HG02571 (cell line): ENCODE measurements around the gene GALNT18.

Experiments used
- ATAC-seq: cut with Tn5 transposase; IDR thresholded peaks from one replicate; pipeline ENCODE4 v1.9.1; 2021; ENCODE audit warnings: mild to moderate bottlenecking, moderate library complexity; ENCODE audit not compliant: unreplicated experiment

GALNT18 gene

DNA sequence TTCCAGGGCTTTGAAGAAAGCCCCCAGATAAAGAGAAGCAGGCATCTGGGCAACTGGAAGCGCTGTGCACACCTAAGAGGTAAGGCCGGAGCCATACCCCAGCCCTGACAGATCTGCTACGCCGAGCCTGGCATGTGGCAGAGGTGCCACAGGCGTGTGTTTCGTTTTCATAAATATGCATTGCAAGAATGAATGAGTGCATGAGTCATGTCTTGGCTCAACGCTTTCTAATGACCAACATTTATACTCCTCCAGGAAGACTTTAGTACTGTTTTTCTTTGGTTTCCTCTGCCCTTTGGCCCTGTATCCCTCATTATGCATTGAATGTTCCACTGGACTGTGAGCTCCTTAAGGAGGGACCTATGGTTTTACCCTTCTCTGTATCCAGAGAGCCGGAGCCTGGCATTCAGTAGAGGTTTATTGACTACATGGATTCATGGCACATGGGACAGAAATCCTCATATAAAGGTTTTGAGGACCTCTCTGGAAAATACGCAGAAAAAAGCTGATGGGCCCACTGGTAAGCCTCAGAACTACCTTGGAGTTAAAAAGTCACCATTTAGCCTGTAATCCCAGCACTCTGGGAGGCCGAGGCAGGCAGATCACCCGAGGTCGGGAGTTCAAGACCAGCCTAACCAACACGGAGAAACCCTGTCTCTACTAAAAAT is 229.9 kb downstream of the GALNT18 start:
- ATAC-seq: no peak

DNA sequence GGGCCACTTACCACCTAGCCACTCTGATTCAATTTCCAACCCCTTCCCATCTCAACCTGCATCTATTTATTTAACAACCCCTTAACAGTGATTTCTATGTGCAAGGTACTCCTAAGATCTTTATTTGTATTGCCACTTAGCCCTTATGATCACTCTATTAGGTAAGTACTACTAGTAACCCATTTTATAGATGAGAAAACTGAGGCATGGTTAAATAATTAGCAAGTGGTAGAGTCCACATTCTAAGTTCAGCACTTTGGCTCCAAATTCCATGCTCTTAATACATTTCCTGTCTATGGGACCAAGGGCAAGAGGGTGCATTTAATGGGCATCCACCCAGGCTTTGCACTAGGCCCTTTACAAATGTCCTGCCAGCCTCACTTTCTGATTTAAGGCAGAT is 230.6 kb downstream of the GALNT18 start:
- ATAC-seq: no peak

DNA sequence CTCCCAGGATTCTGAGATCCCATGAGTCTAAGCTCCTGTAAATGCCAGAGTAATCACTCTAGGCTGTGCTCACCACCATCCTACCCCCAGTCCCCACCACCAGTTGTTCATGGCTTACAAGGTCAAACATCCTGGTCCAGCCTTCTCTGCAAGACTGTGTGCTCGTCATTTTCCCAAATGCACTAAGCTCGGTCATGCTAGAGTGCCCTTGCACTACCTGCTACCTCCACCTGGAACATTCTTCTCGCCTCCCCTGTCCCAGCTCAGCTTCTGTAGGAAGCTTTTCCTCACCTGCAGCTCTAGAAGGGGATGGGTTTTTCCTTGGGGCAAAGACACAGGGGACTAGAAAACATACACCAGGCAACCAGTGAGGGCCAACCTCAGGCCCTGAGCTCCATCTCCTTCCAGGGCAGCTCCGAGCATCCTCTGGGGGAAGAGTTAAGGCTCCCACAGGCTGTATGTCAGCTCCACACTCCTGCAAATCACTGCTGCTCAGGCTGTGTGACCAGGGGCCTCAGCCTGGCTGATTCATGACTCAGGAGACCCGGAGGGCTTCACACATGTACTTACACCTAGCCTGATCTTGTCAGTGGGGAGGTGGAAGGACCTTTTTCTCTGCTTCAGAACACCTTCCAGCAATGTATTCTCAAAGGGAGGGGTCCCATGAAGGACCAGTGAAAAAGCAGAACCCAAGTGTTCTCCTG is 231.6 kb downstream of the GALNT18 start:
- ATAC-seq: no peak

DNA sequence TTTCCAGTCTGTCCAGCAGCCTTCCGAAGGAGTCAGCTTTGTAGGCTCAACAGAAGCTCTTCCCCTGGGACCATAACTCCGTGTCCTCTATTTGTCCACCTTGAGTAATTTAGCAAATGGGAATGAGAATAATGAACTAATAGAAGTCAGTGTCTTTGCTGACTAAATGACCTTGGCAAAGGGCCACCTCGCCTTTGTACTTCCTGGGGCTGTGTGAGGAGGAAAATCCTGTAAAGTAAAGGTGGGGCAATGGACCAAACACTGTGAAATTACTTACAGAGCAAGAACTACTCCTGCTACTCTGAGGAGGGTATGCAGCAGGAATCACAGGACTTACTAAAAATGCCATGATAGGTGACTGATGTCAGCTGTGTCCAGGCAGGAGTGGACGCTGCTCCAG is 232.6 kb downstream of the GALNT18 start:
- ATAC-seq: no peak

DNA sequence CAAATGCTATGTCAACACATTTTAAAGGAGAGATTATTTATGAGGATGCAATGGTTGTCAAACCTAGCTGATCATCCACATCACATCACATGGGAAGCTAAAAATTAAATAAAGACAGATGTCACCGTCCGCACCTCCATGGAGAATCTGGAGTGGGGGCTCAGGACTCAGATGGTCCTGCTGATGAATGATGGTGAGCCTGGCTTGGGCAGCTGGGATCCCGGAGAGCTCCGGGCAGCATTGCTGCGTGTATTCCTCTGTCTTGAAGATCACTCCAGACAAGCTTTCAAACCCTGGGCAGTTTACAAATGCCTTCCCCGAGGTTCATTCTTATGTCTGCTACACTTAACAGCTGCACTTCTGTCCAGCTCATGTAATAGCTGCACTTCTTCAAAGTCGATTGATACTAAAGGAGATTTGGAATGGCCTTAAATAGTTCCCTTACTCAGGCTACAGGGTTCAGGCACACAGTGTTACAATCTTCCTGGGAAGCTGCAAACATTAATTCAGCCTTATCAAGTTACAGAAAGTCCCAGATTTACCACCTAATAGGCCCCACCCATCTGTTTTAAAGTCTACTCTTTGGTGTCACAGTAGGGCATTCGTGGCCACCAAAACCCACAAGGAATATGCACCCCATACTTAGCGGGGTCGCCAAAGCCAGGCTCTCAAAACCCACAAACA is 234.0 kb downstream of the GALNT18 start:
- ATAC-seq: no peak

DNA sequence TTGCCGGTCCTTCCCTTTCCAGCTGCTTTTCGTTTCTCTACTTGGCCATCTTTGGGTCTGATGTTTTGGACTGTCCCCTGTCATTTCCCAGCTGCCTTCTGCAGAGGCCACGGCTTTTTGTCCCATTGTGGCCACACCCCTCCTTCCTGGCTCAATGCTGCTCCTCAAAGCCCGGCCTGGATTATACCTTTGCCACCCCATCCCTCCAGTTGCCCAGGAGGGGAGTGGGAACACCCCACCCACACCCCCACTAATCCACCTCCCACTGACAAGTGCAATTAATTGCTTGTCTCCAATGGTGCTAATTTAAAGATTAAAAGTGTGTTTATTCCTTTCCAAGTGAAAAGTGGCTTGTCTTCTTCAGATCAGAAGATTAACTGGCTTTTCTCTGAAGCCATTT is 234.6 kb downstream of the GALNT18 start:
- ATAC-seq: no peak

DNA sequence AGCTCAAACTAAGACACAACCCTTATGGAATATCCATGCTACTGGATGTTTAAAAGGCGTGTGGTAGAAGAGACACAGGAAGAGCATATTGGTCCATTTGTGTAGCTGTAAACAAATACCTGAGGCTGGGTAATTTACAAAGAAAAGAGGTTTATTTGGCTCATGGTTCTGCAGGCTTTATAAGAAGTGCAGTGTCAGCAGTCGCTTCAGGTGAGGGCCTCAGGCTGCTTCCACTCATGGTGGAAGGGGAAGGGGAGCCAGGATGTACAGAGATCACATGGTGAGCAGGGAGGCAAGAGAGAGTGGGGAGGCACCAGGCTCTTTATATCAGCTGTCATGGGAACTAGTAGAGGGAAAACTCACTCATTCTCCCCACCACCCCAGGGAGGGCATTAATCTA is 237.0 kb downstream of the GALNT18 start:
- no peak for ATAC-seq

DNA sequence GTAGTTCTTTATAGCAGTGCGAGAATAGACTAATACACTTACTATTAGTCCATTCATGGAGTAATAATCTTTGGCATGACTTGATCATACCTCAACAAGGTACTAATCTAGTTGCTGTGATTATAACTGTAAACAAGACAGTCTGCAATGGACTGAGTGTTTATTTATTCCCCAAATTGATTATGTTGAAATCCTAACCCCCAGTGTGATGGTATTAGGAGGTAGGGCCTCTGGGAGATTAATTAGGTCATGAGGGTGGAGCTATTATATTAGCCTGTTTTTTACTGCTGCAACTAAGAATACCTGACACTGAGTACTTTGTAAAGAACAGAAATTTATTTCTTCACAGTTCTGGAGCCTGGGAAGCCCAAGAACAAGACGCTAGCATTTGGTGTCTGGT is 237.8 kb downstream of the GALNT18 start:
- no peak for ATAC-seq

DNA sequence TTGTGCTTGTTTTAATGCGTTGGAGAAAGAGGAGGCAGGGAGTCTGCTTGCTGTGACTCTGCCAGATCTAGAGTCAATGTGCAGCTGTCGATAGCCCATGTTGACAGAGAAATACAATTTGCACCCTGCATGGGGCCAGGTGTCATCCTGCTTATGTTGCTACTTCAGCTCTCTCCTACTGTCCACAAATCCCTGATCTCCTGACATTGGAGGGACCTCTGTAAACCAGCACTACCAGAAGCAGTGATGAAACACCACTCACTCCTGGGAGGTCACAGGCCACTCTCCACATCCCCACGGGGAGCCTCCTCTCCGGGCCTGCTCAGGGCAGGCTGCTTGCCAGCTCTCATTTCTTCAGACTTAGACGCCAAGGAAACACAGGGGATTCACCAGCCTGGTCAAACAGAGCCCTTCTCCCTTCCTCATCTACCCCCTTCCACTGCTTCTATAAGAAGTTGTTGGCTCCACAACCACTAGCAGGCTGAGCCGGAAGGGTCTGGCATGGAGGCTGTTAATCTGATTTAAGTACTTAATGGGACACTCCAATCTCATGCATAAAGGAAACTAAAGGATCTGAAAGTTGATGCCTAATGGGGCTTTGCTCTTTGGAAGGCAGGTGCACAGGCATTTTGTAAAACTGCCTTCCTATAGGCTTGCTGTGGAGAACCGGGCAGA is 238.8 kb downstream of the GALNT18 start:
- no peak for ATAC-seq

DNA sequence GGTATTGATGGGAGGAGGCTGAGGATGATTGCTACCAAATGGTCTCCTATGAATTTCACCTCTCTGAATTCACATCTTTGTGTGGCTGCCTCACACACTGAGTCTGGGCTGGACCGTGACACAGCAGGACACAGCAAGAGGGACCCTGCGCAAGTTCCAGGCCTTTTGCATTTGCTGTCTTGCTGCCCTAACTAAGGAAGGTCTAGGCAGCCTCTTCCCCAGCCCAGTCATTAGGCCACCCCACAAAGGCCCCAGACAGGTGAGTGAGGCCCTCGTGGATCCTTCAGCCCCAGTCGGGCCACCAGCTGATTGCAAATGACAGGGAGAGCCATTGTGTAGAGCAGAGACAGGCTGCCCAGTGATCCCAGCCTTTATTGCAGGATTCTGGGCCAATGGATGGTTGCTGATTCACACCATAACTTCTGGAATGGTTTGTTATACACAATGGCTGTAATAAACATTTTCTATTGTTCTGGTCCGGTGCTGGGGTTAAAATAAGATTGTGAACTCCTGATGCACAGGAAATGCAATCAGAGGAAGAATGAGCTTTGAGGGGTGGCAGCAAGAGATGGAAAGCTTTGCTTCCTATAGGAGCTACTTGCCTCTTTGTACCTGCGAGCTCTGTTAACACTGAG is 240.2 kb downstream of the GALNT18 start:
- ATAC-seq: no peak

DNA sequence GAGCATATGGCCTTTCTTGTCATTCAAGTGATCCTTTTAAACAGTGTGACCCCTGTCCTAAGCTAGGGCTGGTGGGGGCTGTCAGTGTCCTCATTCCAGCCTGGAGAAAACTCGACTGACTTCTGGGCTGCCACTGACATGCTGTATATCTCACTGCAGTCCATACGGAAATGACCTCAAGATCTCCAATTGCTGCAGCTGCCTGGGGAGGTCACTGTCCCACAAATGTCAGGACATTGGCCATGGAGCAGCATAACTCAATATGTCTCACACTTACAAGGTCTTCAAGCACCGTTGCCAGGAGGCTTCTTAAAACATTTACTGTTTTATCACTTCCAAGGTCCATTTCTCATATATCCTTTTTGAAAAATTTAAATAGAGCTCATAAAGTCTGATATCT is 240.9 kb downstream of the GALNT18 start:
- ATAC-seq: no peak

DNA sequence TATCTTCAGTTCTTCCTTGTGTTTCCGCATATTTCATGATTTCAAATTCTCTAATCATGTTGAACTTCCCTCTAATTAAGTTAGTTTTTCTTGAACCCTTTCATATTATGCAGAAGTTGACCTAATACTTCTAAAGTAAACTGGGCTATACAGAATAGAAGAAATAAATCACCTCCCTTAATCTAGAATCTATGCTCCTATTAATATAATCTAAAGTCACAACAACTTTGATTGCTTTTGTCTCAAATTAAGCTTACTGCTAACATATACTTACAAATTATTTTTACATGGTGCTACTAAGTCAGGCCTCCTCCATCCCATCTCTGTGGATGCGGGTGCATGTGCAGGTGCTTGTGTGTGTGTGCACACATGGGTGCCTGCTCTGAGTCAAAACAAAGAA is 241.5 kb downstream of the GALNT18 start:
- ATAC-seq: no peak

DNA sequence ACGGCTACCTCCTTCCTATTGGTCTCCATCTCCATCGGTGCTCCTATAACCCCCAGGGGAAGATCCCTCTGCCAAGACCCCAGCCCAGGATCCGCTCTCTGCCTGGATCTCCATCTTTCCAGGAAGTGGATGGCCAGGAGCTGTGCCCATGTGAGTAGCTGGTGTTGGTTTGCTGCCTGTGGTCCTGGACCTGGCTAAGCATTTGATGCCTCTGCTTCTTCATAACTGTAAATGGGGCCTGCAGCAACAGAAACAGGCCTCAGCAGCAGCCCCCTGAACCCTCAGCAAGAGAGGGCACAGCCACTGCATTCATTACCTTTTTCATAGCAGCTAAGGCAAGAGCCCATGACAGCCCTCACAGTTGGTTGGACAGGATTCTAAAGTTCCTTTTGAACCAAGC is 242.1 kb downstream of the GALNT18 start:
- ATAC-seq: no peak

DNA sequence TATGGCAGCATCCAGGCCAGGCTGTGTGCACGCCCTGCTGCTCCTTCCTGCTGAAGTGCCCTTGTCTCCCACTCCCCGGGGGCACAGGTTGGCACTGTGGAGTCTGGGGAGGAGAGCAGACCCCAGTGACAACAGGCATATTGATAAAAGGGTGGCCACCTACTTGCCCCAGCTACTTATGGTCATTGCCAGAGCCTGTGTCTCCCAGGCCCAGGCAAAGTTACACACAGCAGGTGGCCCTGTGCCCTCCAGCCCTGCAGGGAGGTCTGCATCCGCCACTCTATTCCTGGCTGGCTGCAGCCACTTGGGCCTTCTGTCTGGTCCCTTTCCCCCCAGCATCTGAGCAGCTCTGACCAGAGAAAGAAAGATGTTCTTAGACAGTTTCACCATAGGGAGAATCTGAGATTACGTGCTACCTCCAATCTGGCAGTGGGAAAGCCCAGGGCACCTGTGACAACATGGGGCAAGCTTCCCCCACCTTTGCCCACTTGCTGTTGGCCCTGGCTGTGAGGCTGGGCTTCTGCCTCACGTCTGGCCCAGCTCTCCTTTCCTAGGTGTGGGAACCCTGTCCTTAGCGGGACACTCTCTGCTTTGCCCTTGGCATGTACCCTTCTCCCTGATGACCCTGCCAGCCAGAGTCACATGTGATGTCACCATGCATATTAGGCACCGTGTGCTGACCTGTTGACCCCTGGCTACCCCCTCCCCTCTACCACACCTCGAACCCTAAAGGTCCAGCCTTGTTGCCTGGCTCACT is 243.4 kb downstream of the GALNT18 start:
- no peak for ATAC-seq

DNA sequence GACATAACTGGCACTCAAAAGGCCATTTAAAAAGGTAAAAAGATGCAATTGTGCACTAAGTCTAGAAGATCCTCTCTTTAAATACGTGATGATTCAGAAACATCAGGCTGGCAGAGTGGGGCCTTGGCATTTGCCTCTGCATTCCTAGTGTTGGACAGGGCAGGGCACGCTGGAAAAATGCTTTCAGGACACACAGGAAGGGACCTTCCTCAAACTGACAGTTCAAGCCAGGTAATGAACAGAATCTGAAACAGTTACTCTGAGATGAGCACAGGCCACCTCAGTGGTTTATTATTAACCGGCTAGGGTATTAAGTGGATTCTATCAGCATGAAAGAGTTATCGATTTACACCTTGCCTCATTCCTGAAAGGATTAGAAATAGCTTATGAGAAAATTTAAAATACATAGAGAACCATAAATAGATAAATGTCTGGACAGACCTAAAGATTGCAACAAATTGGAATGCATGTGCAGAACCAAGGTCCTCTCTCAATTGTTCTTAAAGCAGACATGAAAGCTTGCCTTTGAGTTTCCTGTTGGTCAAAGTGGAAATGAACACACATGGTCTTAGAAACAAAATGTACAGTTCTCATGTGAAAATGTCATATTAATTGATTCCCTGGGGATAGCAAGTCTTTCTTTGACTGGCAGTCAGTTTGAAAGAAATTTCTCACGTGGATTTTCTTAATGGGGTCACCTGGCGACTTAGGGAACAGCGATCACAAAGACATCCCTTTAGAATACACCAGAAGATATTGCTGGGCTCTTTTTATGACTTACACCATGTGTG is 247.3 kb downstream of the GALNT18 start:
- ATAC-seq: no peak

DNA sequence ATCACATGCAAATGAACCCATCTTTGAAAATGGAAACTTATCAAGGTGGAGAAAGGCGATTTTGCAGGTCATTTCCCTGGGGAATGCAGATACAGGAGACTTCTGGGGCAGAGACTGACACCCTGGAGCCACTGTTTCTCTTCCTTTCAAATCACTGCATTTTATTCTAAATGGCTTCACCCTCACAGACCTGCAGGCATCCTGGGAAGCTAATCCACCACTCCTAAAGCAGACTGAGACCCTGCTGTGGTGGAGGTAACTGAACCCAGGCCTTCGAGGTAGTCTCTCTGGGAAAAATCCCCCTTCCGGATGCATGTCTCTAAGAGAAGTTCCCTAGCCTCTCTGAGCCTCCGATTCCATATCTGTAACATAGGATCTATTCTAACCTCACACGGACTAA is 247.9 kb downstream of the GALNT18 start:
- ATAC-seq: no peak

DNA sequence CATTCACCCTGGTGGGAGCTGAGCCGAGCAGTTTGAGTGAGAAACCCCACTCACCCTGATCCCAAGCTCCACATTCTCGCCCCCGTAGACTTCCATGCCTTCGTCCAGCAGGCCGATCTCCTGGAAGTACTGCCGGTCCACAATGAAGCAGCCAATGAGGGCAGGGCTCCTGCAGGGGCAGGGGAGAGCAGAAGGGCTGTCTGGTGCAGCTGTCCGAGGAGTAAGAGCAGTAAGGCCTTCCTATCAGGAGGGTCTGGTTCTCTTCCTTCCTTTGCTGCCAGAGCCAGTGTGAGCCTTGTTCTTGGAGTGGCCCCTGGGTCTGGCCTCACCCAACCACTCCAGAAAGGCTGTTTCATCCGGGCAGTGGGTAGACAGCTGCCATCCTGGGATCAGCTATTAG is 249.3 kb downstream of the GALNT18 start:
- no peak for ATAC-seq

DNA sequence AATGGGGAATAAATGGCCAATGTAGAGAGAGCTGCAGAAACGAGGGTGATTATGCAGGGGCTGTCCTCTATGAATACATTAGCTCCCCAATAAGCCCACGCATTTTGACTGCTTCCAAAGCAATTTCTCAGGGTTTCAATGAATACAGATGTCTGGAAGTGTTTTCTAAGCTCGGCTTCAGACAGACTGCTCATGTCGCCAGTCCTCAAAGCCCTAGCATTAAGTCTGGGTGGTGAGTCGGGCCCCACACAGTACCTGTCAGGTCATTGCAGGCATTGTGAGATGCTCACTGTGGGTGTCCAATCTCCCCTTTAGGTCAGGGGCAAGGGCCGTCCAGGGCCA is 250.9 kb downstream of the GALNT18 start:
- no peak for ATAC-seq

DNA sequence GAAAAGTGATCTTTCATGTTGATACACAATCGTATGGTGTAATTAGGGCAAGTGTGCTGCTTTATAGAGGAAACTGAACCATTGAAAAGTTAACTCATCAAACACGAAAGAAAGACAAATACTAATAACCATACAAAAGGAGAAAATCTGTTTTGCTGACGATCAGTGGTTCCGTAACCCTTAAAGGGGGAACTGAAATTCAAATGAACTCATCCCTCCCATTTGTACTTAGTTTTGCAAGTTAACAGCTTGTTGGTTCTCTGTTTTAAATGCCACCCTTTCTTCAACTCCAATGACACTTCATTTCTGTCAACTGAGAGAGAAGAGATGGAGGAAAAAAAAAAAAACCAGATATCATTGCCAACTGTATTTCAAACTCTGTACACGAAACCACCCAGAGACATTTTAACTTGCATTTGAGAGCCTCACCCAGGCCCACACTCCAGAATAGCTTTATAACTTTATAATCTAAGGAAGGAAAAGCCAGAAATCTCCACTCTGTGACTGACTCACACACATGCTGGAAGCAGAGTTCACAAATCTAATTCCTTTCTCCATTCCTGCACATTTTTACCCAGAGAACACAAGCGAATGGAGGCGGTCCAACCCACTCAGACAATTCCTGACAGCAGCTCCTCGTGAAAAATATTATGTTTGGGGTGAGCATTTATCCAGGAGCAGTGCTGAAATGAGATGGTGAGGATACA is 251.4 kb downstream of the GALNT18 start:
- no peak for ATAC-seq
